Globus pallidus (tissue), 1 donor: ENCODE data around the gene POLR1E.

Source experiments
- DNase-seq: peaks from one replicate; pipeline ENCODE4 v3.0.0-alpha.2; 2015; ENCODE audit warnings: low spot score

POLR1E gene

DNA sequence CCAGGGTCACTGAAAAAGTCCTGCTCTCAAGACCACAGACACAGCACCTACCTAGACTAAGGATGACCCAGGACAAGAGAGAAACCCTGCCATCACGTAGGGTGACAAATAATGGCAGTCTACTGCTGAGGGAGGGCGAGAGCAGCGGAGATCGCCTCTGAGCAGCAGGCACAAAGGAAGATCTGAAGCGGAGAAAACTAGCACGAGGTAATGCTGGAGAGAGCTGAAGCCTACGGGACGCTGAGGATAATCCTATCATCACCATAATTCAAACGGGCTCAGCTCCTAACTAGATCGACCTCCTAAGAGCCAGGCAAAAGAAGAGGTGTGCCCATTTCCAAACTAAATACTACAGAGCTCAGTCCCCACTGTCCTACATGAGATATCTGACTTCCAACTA is 49.2 kb downstream of the POLR1E start:
- no peak for DNase-seq

DNA sequence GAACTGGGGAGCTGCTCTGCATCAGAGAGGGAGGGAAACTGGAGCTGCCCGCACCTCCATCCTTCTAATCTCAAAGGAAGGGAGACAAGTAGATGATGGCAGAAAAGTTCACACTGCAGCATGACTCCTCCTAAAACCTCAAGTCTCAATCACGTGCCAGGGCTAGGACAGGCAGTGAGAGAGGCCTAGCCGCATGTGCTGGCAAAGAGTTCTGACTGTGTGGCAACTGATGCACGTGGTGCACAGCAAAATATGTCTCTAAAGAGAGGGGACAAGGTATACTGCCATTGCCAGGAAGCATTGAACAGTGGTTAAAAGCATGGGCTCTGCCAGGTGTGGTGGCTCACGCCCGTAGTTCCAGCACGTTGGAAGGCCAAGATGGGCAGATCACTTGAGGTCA is 52.4 kb downstream of the POLR1E start:
- DNase-seq, result no peak

DNA sequence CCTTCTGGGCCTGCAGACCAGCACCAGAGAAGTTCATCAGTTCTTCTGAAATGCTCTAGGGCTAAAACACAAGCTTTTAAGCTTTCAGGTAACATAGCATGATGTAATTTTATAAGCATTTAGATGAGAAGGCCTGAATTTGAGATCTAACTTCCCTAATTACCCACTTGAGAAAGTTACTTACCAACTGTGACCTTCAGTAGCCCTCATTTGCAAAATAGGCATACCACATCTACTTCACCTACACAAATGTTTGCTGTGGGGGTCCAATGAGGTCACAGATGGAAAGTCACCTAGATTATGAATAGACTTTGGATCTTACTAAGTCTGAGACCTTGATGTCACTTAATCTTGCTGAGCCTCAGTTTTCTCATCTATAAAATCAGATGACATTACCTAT is 53.9 kb downstream of the POLR1E start:
- DNase-seq, result no peak

DNA sequence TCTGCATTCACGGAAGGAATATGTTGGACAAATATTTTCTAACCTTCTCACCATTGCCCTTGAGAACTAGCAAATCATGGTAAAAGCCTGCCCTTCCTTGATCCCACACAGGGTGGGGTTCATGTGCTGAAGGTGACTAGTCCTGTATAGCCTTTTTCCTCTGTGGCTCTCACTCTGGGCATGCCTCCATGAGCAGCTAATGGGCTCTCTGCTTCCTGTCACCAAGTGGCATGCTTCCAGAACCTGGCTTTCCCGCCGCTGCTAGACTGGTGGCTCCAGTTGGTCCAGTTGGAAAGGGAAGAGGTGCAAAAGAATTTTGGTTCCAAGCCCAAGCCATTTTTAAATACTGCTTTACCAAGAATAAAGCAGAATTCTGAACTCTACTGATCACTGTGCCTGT is 54.9 kb downstream of the POLR1E start:
- DNase-seq, result no peak

DNA sequence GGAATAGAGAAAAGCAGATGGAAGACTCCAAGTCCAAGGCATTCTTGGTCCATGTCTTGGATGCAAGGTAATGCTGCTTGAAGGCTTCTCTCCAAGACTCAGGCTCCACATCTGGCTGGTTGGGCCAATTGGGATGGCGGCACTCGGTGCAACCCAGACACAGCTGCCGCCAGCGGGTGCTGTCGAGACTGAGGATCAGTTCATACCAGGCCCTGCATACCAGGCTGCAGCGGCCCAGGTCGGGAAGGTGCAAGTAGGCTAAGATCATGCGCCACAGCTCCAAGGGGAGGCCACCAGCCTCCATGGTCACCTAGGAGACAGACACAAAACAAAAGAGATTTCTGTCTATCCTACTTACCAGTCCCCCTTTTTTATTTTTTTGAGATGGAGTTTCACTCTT is 55.7 kb downstream of the POLR1E start:
- no peak for DNase-seq

DNA sequence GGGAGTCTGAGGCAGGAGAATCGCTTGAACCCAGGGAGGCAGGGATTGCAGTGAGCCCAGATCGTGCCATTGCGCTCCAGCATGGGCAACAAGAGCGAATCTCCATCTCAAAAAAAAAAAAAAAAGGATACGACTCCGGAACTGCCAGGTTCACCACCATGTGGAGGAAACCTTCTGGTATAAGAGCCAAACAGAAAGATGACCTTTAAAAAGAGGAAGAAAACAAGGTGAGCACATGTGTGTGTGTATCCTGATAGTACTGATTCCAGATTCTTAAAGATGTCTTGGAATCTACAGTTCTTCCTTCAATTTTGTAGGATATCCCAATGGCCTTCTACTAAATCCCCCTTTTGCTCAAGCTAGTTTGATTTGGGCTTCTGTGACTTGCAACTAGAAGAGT is 56.7 kb downstream of the POLR1E start:
- DNase-seq, result no peak

DNA sequence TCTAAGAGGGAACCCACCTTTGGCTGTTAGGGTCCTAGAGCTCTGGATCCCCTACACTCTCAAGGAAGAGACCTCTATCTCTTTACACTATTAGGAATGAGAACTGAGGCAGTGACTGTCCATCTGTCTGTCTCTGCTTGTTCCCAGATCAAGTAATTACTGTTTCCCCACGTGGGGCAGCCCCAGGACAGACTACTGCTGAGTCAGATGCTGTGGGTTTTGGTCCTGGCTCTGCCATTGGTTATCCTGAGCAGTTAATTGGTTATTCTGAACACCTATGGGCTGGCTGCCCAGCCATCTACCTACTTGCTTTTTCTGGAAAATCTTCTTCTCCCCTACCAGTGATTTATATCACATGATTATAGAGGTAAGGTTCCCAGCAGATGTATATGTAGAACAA is 57.1 kb downstream of the POLR1E start:
- DNase-seq, result no peak

DNA sequence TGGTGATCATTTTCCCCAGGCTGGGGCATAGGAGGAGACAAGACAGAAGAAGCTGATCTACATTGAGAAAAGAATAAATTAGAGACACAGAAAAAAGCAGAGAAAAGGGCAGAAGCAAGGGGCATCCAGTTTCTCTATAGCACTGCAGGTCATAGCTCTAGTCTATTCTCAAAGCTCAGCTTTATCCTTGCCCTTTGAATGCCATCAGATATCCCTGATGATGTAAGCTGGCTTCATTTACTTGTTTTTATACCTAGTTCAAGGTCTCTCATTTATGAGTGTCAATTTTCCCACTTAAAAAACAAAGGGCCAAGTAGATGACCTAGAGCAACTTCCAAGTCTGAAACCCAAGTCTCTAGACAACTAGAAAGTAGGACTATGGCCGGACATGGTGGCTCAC is 57.7 kb downstream of the POLR1E start:
- no peak for DNase-seq

DNA sequence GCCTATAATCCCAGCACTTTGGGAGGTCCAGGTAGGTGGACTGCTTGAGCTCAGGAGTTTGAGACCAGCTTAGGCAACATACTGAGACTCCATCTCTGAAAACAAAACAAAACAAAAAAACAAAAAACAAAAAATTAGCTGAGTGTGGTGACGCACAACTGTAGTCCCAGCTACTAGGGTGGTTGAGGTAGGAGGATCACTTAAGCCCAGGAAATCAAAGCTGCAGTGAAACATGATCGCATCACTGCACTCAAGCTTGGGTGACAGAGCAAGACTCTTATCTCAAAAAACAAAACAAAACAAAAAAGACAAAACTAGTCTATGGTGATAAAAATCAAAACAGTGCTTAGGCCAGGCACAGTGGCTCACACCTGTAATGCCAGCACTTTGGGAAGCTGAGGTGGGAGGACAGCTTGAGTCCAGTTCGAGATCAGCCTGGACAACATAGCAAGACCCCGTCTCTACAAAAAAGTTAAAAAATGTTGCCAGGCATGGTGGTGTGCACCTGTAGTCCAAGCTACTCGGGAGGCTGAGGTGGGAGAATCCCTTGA is 61.7 kb downstream of the POLR1E start:
- DNase-seq, result no peak

DNA sequence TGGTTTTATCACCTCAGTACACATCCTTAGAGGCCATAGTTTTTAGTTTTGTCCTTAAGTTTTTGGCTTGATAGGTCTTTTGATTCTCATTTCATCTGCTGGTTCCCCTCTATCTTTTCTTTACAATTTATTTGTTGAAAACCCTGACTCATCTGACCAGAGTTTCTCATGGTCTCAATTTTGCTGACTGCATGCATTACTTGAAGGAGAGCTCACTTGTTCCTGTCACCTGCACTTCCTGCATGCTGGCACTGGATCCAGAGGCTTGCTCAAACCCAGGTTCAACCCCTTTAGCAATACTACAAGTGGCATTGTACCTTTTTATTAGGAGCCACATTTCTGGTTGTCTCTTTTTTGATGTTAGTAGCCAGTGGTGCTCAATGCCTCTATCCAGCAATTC is 63.8 kb downstream of the POLR1E start:
- no peak for DNase-seq

DNA sequence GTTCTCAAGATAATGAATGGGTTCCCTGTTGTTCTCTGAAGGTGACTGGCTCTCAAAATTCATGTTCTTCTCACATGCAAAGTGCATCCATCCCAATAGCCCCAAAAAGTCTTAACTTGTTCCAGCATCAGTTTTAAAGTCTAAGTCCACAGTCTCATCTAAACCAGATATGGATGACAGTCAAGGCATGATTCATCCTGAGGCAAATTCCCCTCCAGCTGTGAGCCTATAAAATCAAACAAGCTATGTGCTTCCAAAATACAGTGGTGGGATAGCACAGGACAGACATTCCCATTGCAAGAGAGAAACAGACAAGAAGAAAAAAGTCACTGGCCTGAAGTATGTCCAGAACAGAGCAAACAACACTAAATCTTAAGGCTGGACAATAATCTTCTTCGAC is 65.0 kb downstream of the POLR1E start:
- DNase-seq, result no peak

DNA sequence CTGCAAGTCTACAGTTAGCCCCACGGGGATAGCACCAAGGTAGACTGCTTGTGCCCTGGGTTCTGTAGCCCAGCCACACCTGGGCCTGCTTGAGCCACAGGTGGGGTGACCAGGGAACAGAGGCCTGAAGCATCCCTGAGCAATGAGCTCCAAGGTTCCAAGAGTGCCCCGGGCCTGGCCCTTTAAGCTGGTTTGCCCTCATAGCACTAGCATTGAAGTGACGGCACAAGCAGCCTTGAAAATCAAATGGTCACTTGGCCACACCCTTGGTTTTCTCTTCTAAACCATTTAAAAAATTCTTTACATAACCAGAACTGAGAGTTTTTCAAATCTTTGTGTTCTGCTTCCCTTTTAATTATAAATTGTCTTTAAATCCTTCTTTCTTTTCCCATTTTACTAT is 65.7 kb downstream of the POLR1E start:
- no peak for DNase-seq

DNA sequence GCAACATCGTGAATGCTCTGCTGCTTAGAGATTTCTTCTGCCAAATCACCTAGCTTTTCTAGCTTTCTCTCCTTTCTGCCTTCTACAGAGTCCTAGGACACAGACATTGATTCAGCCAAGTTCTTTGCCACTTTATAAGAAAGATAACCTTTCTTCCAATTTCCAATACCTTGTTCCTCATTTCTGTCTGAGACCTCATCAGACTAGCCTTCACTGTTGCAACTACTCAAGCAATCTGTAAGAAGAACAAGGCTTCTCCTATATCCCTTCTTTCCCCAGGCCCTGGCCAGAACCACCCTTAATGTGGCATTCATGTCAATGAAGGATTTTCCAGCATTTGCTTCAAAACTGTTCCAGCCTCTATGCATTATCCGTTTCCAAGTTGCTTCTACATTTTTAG is 66.1 kb downstream of the POLR1E start:
- DNase-seq, result no peak
